Activated naive CD8-positive, alpha-beta T cell treated with anti-CD3 and anti-CD28 coated beads, Interleukin-2, amount 10 ng/mL, durations not matched to agents 7 days and 5 days (primary cell): ENCODE results near the gene TPSAB1. TPM values are rescaled to one million over a fixed set of nuclear protein-coding genes. Genes with fewer than 3 reads are reported as not detected.
"Not testable (repeated sequence)": the region's sequence is repeated elsewhere in the genome, so short reads cannot be mapped to it uniquely, and the experiment has no call there.

Source experiments
- ATAC-seq: fragments of 150-1000 bp; cut with Tn5 transposase; one replicate; pipeline ENCODE4 v1.10.0; 2021; ENCODE audit warnings: low read depth, moderate library complexity
- POLR2A ChIA-PET: fragments of 350-600 bp; sonication (Branson Sonifier 250); formaldehyde crosslinking; loops from one replicate; lab custom pipeline; 2021; ENCODE audit warnings: antibody characterized with exemption; lab: Charles Lee
- DNase-seq: peaks from one replicate; pipeline ENCODE4 v3.0.0; 2021
- H3K27ac Mint-ChIP-seq: one replicate; pipeline ENCODE4 v1.8.0; 2022; ENCODE audit warnings: mild to moderate bottlenecking, mixed read lengths
- H3K27me3 Mint-ChIP-seq: one replicate; pipeline ENCODE4 v1.8.0; 2022; ENCODE audit warnings: mild to moderate bottlenecking, moderate library complexity, mixed read lengths
- H3K36me3 Mint-ChIP-seq: one replicate; pipeline ENCODE4 v1.8.0; 2021; ENCODE audit warnings: mild to moderate bottlenecking, mixed read lengths
- H3K4me1 Mint-ChIP-seq: one replicate; pipeline ENCODE4 v1.8.0; 2021; ENCODE audit warnings: mixed read lengths
- H3K4me3 Mint-ChIP-seq: one replicate; pipeline ENCODE4 v1.8.0; 2022; ENCODE audit warnings: mild to moderate bottlenecking, moderate library complexity, mixed read lengths
- H3K9me3 Mint-ChIP-seq: one replicate; pipeline ENCODE4 v1.8.0; 2021; ENCODE audit warnings: mixed read lengths
- total RNA-seq, 2 experiments: library from RNA; stranded (reverse); gene quantifications; one replicate each; pipeline ENCODE4 v1.2.3, GENCODE V29; 2021

Gene TPSAB1
- total RNA-seq, 2 experiments from 2014 or later: not detected

- ATAC-seq, H3K27ac Mint-ChIP-seq, H3K27me3 Mint-ChIP-seq, H3K4me1 Mint-ChIP-seq, POLR2A ChIA-PET, H3K4me3 Mint-ChIP-seq, H3K36me3 Mint-ChIP-seq, H3K9me3 Mint-ChIP-seq, DNase-seq: not testable (repeated sequence)
Measured at GRCh38 chr16:1256296-1256873, 15.9 kb downstream of the TPSAB1 start.

GRCh38 chr16:1256874-1257322, 16.4 kb downstream of the TPSAB1 start:
- no peak for DNase-seq
- Mint-ChIP-seq H3K27ac (no peak overlapping the region), H3K36me3 (no peaks in the 10 kb centered on the region), H3K9me3 (no peaks in the 10 kb centered on the region), H3K4me3 (no peak overlapping the region), H3K4me1 (peaks cover 5% of the 10 kb centered on the region), H3K27me3 (peaks cover 8% of the 10 kb centered on the region)
- no peak for ATAC-seq
- POLR2A ChIA-PET: no interaction called here

DNA sequence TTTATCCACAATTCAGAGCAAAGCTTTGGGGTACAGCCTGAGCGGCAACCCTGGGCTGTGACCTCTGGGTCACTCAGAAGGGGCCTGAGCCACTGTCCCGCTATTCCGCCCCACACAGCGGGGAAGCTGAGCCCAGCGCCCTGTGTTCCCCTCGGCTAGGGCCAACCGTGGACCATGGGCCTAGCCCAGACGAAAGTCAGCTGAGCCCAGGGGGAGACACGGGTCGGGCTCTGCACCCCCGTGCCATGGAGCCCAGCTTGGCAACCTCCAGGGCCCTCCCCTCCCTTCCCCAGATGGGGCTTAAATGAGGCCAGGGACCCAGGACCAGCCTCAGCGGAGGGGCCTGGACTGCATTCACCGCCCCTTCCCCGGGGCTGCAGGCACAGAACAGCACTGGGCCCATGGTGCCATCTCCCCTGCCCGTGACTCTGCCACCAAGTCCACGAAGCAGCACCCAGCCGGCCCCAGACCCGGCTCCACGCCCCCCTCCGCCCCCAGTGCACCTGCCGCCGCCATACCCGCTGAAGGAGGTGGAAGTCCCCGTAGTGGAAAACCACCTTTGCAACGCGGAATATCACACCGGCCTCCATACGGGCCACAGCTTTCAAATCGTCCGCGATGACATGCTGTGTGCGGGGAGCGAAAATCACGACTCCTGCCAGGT, 17.2 kb downstream of the TPSAB1 start:
- no peaks in the 10 kb centered on the region for H3K9me3 Mint-ChIP-seq
- no peak overlapping the region for H3K4me3 Mint-ChIP-seq
- DNase-seq (no peak), ATAC-seq (no peak)
- H3K27ac Mint-ChIP-seq: no peak overlapping the region
- POLR2A ChIA-PET: no interaction called here
- peaks cover 5% of the 10 kb centered on the region for H3K4me1 Mint-ChIP-seq
- H3K27me3 Mint-ChIP-seq: peaks cover 13% of the 10 kb centered on the region
- no peaks in the 10 kb centered on the region for H3K36me3 Mint-ChIP-seq

DNA sequence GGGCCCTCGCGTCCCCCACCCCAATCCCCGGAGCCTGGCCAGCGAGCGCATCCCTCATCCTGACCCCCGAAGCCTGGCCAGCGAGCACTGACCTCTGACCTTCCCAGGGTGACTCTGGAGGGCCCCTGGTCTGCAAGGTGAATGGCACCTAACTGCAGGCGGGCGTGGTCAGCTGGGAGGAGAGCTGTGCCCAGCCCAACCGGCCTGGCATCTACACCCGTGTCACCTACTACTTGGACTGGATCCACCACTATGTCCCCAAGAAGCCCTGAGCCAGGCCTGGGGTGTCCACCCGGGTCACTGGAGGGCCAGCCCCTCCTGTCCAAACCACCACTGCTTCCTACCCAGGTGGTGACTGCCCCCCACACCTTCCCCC, 17.7 kb downstream of the TPSAB1 start:
- no peaks in the 10 kb centered on the region for H3K9me3 Mint-ChIP-seq
- peaks cover 13% of the 10 kb centered on the region for H3K27me3 Mint-ChIP-seq
- H3K27ac Mint-ChIP-seq: no peak overlapping the region
- DNase-seq (no peak), ATAC-seq (no peak)
- H3K36me3 Mint-ChIP-seq: no peaks in the 10 kb centered on the region
- no peak overlapping the region for H3K4me3 Mint-ChIP-seq
- POLR2A ChIA-PET: no interaction called here
- peaks cover 5% of the 10 kb centered on the region for H3K4me1 Mint-ChIP-seq

DNA sequence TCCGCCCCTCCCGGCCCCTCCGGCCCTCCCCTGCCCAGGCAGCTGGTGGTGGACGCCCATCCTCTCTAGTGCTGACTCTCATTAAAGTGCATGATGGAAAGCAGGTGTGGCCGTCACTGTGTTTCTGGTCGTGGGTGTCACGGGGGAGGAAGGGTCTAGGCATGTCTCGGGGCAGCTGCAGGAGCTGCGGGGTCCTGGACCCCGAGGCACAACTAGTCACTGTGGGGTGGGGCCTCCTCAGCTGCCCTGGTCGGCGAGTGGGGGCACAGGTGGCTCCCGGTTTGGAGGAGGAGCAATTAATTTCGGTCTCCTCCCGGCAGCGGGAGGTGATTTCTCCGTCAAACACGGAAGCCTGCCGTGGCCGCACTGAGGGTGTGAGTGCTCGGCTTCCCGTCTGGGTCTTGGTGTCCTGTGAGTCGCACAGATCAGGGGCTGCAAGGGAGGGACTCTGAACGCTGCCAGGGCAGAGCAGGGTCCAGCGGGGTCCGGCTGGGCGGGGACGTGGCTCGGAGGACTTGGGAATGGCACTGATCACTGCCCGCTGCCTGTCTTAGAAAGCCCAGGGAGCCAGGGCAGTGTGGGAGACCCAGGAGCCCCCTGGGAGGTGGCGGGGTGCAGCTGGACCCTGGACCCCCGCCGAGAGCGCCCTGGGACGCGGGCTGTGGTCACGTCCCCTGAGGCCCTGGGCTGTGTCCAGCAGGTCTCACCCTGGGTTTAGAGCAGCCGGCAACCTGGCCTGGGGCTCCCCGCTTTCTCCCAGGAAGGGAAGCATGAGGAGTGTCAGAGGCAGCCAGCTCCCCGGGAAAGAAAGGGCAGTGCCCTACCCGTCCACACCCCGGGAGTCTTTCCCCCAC, 18.6 kb downstream of the TPSAB1 start:
- POLR2A ChIA-PET: no interaction called here
- Mint-ChIP-seq H3K27me3 (peaks cover 13% of the 10 kb centered on the region), H3K4me1 (peaks cover 5% of the 10 kb centered on the region), H3K9me3 (peaks cover under 1% of the 10 kb centered on the region), H3K27ac (no peak overlapping the region), H3K36me3 (no peaks in the 10 kb centered on the region), H3K4me3 (peak overlapping the region; percentile 53)
- DNase-seq (no peak), ATAC-seq (peak; percentile 12)

DNA sequence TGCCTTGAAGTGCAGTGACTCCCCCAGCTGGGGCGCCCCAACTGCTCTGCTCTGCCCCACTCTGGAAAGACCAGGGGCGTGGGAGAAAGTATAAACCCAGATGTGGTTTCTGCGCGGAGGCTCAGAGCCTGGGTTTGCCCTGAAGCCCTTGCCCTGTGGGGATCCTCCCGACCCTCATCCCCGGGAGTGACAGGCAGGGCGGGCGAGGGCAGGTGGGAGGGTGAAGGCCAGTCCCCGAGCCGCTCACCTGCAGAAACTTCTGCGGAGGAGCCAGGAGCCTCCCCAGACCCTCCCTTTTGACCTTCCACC, 19.2 kb downstream of the TPSAB1 start:
- no peak overlapping the region for H3K4me3 Mint-ChIP-seq
- no peak overlapping the region for H3K27ac Mint-ChIP-seq
- POLR2A ChIA-PET: no interaction called here
- peaks cover 13% of the 10 kb centered on the region for H3K27me3 Mint-ChIP-seq
- DNase-seq (no peak), ATAC-seq (no peak)
- H3K4me1 Mint-ChIP-seq: peaks cover 5% of the 10 kb centered on the region
- peaks cover 6% of the 10 kb centered on the region for H3K9me3 Mint-ChIP-seq
- H3K36me3 Mint-ChIP-seq: no peaks in the 10 kb centered on the region

DNA sequence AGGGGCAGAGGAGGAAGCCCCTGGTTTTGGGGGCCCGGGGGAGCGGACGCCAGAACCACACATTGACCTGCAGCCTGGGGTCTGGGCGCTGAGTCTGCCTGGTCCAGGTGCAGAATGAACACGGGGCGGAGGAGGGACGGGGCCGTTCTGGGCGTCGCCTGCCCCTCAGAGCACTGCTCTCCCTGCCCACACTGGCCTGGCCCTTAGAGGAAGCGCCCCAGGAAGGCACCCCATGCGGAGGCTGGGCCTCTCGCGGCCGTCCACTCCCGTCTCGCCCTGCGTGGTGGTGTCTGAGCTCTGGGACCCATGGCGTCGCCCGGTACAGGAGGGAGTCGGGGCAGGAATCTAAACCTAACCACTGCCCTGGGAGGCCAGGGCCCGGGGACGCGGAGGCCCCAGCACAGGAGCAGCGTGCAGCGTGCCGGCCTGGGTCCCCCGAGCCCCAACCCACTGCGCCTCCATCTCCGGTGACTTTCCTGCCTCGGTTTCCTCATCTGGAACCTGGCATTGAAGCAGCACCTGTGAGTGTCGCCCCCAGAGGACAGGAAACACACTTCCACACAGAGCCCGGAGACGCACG, 19.7 kb downstream of the TPSAB1 start:
- ATAC-seq: no peak
- no peak overlapping the region for H3K4me3 Mint-ChIP-seq
- H3K27me3 Mint-ChIP-seq: peaks cover 13% of the 10 kb centered on the region
- peaks cover 7% of the 10 kb centered on the region for H3K9me3 Mint-ChIP-seq
- H3K4me1 Mint-ChIP-seq: peaks cover 5% of the 10 kb centered on the region
- no peaks in the 10 kb centered on the region for H3K36me3 Mint-ChIP-seq
- H3K27ac Mint-ChIP-seq: no peak overlapping the region
- POLR2A ChIA-PET: no interaction called here
- DNase-seq: no peak

- H3K9me3 Mint-ChIP-seq: peaks cover 7% of the 10 kb centered on the region
- H3K27me3 Mint-ChIP-seq: peaks cover 13% of the 10 kb centered on the region
- H3K4me1 Mint-ChIP-seq: peaks cover 5% of the 10 kb centered on the region
- no peak overlapping the region for H3K27ac Mint-ChIP-seq
- ATAC-seq (no peak), DNase-seq (no peak)
- no peak overlapping the region for H3K4me3 Mint-ChIP-seq
- POLR2A ChIA-PET: no interaction called here
- H3K36me3 Mint-ChIP-seq: no peaks in the 10 kb centered on the region
Measured at GRCh38 chr16:1261131-1261892, 20.8 kb downstream of the TPSAB1 start.

DNA sequence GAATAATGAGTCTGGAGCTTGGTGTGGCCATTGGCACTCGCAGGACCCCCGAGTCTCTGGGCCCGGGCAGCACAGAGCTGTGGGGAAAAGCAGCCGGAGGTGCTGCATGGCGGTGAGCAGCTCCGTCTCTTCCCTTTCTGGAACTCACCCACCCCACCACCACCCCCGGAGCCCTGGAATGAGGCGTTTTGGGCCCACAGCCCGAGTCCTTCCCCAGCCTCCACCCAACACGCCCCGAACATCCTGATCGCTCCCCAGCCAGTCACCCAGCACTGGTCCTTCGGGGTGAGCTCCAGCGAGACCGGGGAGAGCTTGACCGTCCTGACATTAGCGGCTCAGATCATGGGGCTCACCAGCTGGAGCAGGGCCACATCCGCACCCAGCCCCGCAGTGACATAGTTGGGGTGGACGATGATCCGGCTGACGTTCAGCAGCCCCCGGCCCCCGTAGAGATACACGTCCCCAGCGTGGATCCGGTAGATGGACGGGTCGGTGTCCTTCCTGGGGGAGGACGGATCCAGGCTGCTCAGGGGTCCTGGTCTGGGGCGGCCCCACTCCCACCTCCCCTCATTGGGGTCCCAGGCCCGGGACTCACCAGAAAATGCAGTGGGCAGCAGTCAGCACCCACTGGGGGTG, 21.8 kb downstream of the TPSAB1 start:
- ATAC-seq: no peak
- Mint-ChIP-seq H3K27ac (no peak overlapping the region), H3K36me3 (no peaks in the 10 kb centered on the region), H3K4me1 (peaks cover 5% of the 10 kb centered on the region), H3K27me3 (peaks cover 13% of the 10 kb centered on the region), H3K4me3 (no peak overlapping the region), H3K9me3 (peaks cover 7% of the 10 kb centered on the region)
- POLR2A ChIA-PET: no interaction called here
- DNase-seq: no peak

DNA sequence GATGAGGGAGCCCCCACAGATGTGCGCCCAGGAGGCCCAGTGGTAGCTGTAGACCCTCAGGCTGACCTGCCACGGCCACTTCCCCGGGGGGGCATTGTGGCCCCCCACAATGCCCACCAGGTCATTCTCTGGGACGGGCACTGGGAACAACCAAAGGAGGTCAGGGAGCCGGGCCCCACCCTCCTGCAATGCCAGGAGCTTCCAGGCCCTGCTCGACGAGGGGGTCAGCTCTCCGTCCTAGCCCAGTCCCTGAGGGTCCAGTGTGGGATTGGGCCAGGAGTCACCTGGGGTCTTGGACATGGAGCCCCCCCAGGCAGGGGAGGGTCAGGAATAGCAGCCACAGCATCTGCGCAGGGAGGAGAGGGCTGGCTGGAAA, 22.3 kb downstream of the TPSAB1 start:
- H3K27ac Mint-ChIP-seq: no peak overlapping the region
- H3K4me1 Mint-ChIP-seq: peaks cover 5% of the 10 kb centered on the region
- ATAC-seq (no peak), DNase-seq (no peak)
- peaks cover 7% of the 10 kb centered on the region for H3K9me3 Mint-ChIP-seq
- H3K36me3 Mint-ChIP-seq: no peaks in the 10 kb centered on the region
- peaks cover 13% of the 10 kb centered on the region for H3K27me3 Mint-ChIP-seq
- POLR2A ChIA-PET: no interaction called here
- no peak overlapping the region for H3K4me3 Mint-ChIP-seq

DNA sequence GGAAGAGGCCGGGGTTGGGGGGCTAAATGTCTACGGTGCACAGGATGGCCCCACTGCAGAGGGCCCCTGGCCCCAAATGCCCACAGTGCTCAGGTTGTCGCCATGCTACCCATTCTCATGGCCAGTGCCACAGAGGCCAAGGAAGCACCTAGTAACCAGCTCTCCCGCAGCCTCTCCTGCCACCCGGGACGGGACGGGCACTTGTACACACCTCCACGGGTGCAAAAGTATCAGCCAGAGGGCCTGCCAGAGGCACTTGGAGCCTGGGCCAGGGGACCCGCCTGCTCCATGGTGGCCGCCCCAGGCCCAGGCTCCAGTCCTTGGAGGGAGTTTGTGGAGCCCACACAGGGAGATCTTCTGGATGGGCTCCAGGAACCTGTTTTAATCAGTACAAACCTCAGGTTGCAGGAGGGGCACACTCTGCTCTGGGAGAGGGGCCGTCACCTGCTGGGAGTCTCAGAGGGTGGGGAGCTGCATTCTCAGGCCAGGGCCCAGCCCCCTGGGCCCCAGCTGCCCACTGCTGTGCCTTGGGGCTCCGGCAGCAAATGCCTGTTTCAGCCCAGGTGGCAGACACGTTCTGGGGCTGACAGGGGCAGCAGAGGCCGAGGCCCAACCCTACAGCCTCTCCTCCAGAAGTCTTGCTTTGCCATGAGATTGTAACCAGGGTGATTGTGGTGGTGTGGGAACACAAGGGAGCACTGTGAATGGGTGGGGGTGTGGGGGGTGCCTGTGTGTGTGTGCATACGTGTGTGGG, 23.3 kb downstream of the TPSAB1 start:
- ATAC-seq (no peak), DNase-seq (no peak)
- Mint-ChIP-seq H3K27ac (no peak overlapping the region), H3K9me3 (peaks cover 7% of the 10 kb centered on the region), H3K4me3 (no peak overlapping the region), H3K27me3 (peaks cover 13% of the 10 kb centered on the region), H3K4me1 (peaks cover 4% of the 10 kb centered on the region), H3K36me3 (no peaks in the 10 kb centered on the region)
- POLR2A ChIA-PET: no interaction called here

DNA sequence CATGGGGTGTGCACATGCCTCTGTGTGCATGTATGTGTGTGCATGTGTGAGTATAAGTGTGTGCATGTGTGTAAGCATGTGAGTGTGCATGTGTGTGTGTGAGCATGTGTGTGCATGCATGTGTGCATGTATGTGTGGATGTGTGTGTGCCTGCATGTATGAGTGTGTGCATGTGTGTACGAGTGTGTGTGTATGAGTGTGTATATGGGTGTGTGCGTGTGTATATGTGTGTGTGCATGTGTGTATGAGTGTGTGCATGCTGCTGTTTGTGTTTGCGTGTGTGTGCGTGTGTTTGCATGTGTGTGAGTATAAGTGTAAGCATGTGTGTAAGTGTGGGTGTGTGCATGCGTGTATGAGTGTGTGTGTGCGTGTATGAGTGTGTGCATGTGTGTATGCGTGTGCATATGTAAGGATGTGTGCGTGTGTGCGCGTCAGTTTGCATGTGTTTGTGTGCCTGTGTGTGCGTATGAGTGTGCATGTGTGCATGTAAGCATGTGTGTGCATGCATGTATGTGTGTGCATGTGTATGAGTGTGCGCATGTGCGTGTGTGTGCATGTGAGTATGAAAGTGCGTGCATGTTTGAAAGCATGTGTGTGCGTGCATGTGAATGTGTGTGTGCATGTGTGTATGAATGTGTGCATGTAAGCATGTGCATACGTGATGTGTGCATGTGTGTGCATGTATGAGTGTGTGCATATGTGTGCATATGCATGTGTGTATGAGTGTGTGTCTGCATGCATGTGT, 24.0 kb downstream of the TPSAB1 start:
- Mint-ChIP-seq H3K4me1 (no peaks in the 10 kb centered on the region), H3K27ac (no peak overlapping the region), H3K36me3 (no peaks in the 10 kb centered on the region), H3K4me3 (no peak overlapping the region), H3K9me3 (peaks cover 7% of the 10 kb centered on the region), H3K27me3 (peaks cover 13% of the 10 kb centered on the region)
- DNase-seq (no peak), ATAC-seq (no peak)
- POLR2A ChIA-PET: no interaction called here
